ENCODE results near the gene SOWAHC. TPM values are rescaled to one million over a fixed set of nuclear protein-coding genes. Genes with fewer than 3 reads are reported as not detected.

Gene SOWAHC, protein sequence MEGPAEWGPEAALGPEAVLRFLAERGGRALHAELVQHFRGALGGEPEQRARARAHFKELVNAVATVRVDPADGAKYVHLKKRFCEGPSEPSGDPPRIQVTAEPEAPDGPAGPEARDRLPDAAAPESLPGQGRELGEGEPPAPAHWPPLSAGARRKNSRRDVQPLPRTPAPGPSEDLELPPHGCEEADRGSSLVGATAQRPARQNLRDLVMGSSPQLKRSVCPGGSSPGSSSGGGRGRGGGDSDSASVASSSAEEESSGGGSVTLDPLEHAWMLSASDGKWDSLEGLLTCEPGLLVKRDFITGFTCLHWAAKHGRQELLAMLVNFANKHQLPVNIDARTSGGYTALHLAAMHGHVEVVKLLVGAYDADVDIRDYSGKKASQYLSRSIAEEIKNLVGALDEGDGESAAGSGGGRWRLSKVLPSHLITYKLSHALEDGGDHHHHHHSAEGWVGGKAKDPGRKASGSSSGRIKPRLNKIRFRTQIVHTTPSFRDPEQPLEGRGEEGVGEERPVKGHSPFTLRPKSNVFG
- total RNA-seq (2022; extraction: Qiagen RNA extraction), result 7.3 to 10.0 TPM (median 8.9 TPM) in 5 replicates

GRCh38 chr2:109613922-109614714 is at the start of gene SOWAHC, which contains the start of gene SEPTIN10:
TSS of gene SOWAHC (plus strand) at chr2:109614364. CDS start at chr2:109614490, 126 bp downstream.
TSS of gene SEPTIN10 (minus strand) at chr2:109613966. CDS start at chr2:109613827, 139 bp downstream.

Other genes with a start within 250 kb of the SOWAHC start
- gene SEPTIN10, start 398 bp upstream of the SOWAHC start, total RNA-seq (2022; extraction: Qiagen RNA extraction), result 30.3 to 58.1 TPM (median 40.2 TPM) in 5 replicates
- gene RGPD5, start 179.9 kb downstream of the SOWAHC start, total RNA-seq (2022; extraction: Qiagen RNA extraction), result 3.0 to 8.2 TPM (median 6.4 TPM) in 5 replicates

All from A549 treated with Hydrocortisone at 1 μM for 4 hours (cell line).